ENCODE data around the gene RCOR1.
"Not testable (repeated sequence)": the region's sequence is repeated elsewhere in the genome, so short reads cannot be mapped to it uniquely, and the experiment has no call there.

The RCOR1 gene

DNA sequence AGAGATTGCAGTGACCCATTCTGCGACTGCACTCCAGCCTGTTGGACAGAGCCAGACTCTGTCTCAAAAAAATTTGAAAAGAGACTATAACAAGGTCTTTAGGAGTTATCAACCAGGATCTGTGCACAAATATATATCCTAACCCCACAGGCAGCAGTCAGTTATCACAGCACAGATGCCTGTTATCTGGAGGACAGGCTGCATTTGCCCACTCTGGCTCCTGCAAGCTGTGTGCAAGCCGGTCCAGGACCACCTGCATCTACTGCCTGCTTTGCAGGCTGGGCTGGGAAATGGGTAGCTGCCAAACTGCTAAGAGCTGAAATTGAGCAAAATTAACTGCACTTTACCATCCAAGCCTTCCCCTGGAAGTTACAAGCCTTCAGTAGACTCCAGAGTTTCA lies 21.4 kb upstream of the RCOR1 start:
- no peak for DNase-seq (ENCODE audit: low read depth)

DNA sequence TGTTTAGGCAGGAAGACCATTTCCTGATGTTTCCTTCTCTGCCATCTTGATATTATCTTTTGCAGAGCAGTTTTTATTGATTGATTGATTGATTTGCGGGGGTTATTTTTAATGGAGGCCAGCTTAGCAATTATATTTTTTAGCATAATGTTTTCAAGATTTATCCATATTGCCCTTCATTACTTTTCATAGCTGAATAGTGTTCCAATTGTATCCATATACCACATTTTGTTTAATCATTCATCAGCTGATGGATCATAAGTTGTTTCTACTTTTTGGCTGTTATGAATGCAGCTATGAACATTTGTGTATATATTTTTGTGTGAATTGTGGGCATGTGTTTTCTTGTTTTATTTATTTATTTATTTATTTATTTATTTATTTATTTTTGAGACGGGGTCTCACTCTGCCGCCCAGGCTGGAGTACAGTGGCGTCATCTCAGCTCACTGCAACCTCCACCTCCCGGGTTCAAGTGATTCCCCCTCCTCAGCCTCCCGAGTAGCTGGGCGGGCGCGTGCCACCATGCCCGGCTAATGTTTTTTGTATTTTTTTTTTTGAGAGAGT lies 20.9 kb upstream of the RCOR1 start:
- no peak for DNase-seq (ENCODE audit: low read depth)

DNA sequence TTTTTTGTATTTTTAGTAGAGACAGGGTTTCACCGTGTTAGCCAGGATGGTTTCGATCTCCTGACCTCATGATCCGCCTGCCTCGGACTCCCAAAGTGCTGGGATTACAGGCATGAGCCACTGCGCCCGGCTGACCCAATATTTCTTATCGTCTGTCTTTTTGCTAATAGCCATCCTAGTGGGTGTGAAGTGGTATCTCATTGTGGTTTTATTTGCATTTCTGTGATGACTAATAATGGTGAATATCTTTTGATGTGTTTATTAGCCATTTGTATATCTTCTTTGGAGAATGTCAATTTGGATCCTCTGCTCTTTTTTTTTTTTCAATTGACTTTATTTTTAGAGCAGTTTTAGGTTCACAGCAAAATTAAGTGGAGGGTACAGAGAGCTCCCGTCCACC lies 19.3 kb upstream of the RCOR1 start:
- DNase-seq (ENCODE audit: low read depth), result not testable (repeated sequence)

DNA sequence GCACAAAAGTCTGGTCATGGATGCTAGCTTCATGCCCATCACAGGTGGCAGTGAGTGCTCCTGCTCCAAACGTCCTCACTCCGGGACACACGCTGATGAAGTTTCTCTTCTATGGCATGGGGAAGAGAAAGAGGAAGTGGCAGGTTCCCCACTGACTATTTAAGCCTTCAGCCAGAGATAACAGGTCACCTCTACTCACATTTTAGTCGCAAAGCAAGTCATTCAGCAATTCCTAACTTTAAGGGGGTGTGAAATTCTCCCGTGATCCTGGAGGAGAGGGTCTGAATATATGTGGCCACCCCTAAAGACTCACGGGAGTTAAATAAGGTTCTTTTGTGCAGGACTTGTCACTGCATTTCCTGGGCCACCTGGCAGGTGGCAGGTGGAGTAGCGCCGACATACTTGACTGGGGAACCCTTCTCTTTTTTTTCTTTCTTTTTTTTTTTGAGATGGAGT lies 18.8 kb upstream of the RCOR1 start:
- no peak for DNase-seq (ENCODE audit: low read depth)

DNA sequence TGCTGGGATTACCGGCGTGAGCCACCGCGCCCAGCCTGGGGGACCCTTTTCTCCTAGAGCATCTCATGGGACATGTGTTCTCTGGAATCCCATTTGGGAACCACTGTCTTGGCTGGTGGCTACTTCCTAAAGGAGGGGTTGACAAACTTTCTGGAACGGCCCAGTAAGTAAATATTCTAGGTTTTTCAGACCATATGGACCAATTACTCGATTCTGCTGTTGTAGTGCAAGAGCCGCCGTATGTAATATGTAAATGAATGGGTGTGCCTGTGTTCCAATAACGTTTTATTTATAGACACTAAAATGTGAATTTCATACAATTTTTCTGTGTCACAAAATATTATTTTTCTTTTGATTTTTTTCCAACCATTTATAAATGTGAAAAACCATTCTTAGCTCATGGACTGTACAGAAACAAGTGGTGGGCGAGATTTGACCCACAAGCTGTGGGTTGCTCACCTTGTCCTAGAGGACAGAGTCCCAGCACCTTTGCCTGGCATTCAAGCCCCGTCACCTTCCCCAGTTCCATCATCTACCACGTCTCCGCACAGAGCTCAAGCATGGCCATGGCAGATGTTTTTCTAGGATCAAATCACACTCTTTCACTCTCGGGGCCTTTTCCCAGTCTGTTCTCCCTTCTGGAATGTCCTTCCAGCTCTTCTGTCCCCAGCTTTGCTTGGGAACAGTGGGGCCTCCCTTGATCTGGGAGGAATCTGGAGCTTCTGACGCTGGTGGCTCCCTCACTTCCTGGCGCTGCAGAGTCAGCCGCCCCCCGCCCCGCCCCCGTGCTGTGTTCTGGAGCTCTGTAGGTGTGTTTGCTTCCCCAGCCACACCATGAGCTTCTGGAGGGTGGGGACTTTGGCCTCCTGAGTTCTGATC lies 17.9 kb upstream of the RCOR1 start:
- DNase-seq (ENCODE audit: low read depth), result no peak

DNA sequence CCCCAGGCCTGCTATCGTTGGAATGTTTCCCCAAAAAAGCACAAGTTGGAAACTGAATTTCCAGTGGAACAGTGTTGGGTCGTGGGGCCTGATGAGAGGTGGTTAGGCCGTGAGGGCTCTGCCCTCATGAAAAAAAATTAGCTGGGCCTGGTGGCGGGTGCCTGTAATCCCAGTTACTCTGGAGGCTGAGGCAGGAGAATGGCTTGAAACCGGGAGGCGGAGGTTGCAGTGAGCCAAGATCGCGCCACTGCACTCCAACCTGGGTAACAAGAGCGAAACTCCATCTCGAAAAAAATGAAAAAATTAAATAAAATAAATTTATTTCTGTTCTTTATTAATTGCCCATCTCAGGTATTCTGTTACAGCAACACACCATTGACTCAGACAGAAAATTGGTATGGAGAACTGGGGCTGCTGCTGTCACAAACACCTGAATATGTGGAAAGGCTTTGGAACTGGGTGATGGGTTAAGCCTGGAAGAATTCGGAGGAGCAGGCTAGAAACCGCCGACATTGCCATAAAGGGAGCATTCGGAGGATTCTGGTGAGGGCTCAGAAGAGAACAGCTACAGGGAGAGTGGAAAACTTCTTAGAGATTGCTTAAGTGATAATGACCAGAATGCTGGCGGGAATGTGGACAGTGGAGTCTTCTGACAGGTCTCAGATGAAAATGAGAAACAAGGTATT lies 17.1 kb upstream of the RCOR1 start:
- DNase-seq (ENCODE audit: low read depth), result no peak

DNA sequence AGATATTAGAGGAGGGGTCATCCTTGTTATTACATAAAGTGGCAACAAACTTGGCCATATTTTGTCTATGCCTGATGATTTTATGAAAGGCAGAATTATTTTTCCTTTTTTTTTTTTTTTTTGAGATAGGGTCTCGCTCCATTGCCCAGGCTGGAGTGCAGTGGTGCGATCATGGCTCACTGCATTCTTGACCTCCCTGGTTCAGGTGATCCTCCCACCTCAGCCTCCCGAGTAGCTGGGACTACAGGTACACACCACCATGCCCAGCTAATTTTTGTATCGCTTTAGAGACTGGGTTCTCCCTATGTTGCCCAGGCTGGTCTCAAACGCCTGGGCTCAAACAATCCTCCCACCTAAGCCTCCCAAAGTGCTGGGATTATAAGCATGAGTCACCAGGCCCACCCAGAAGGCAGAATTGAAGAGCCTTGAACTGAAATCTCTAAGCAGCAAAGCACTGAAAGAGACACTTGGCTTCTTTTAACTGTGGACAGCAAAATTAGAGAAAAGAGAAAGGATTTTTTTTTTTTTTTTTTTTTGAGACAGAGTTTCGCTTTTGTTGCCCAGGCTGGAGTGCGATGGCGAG lies 16.5 kb upstream of the RCOR1 start:
- DNase-seq (ENCODE audit: low read depth), result not testable (repeated sequence)

DNA sequence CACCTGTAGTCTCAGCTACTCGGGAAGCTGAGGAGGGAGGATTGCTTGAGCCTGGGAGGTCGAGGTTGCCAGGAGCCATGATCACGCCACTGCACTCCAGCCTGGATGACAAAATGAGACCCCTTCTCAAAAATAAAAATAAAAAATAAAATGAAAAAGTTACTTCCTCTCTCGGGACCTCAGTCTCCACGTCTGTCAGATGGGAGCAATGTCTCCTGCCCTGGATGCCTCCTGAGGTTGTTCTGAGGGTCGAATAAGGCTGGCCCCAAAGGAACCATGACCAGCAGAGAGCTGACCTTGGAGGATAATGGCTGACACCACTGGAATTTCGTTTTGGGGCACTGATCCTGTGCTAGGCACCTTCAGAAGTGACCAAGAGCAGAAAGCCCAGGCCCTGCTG lies 13.6 kb upstream of the RCOR1 start:
- no peak for DNase-seq (ENCODE audit: low read depth)

DNA sequence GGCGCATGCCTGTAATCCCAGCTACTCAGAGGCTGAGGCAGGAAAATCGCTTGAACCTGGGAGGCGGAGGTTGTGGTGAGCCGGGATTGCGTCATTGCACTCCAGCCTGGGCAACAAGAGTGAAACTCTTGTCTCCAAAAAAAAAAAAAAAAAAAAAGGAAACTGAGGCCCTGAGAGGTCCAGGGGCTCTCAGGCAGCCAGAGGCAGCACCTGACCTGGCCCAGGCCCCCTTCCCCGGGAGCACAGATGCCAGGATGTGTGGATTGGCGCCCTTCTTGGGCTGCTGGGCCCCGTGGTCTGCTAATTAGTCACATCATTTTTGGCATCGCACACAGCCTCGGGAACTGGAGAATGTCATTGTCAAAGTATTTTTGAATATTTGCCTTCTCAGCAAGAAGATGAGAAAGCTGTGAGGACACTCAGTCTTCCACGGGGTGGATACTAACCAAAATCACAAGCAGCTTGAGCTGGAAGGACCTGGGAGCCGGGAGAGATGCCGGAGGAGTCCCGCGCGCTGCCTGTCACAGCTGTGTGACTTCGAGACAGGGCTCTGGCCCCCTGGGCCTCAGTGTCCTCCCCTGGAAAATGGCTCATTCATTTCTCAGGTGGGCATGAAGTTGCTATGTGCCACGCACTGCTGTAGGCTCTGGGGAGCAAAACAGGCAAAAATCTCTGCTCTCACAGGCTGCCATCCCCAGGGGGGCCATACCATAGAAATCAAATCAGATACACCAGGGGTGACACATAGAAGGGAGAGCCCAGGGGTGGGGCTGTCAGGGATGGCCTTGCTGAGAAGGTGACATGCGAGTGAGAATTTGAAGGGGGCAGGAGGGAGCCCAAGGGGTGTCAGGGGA lies 12.5 kb upstream of the RCOR1 start:
- no peak for DNase-seq (ENCODE audit: low read depth)

DNA sequence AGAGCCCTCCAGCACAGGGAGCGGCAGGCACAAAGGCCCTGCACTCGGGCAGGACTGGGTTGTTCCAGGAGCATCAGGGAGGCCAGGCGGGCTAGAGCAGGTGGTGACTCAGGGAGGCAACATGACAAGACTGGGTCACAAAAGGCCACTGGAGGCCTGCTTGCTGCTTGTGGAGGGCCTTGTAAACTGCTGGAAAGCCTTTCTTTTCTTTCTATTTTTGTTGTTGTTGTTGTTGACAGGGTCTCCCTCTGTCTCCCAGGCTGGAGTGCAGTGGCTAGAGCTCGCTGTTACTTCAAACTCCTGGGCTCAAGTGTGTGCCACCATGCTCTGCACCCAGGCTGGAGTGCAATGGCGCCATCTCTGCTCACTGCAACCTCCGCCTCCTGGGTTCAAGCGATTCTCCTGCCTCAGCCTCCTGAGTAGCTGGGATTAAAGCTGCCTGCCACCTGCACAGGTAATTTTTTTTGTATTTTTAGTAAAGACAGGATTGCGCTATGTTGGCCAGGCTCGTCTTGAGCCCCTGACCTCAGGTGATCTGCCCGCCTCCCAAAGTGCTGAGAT lies 11.8 kb upstream of the RCOR1 start:
- no peak for DNase-seq (ENCODE audit: low read depth)

DNA sequence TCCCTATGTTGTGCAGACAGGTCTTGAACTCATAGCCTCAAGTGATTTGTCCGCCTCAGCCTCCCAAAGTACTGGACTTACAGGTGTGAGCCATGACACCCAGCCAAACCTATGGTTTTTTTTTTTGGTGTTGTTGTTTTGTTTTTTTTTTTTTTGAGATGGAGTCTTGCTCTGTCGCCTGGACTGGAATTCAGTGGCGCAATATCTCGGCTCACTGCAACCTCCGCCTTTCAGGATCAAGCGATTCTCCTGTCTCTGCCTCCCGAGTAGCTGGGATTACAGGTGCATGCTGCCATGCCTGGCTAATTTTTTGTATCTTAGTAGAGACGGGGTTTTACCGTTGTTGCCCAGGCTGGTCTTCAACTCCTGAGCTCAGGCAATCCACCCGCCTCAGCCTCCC lies 11.3 kb upstream of the RCOR1 start:
- DNase-seq (ENCODE audit: low read depth), result no peak

DNA sequence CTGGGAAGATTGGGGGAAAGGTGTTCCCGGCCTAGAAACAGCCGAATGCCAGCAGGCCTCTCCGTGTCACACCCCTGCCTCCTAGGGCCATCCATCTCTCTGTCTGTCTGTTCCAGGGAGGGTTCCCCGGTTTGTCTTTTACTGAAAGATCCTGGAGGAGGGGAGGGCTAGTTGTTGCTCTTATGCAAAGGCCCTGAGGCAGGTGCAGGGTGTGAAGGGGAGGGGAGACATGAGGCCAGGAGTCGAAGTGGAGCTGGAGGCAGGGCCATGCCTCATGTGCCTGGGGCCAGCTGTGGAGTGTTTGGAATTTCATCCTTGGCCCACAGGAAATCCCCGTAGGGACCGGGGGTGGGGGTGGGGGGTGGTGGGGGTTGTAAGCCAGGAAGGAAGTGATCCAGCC lies 8.7 kb upstream of the RCOR1 start:
- no peak for DNase-seq (ENCODE audit: low read depth)

DNA sequence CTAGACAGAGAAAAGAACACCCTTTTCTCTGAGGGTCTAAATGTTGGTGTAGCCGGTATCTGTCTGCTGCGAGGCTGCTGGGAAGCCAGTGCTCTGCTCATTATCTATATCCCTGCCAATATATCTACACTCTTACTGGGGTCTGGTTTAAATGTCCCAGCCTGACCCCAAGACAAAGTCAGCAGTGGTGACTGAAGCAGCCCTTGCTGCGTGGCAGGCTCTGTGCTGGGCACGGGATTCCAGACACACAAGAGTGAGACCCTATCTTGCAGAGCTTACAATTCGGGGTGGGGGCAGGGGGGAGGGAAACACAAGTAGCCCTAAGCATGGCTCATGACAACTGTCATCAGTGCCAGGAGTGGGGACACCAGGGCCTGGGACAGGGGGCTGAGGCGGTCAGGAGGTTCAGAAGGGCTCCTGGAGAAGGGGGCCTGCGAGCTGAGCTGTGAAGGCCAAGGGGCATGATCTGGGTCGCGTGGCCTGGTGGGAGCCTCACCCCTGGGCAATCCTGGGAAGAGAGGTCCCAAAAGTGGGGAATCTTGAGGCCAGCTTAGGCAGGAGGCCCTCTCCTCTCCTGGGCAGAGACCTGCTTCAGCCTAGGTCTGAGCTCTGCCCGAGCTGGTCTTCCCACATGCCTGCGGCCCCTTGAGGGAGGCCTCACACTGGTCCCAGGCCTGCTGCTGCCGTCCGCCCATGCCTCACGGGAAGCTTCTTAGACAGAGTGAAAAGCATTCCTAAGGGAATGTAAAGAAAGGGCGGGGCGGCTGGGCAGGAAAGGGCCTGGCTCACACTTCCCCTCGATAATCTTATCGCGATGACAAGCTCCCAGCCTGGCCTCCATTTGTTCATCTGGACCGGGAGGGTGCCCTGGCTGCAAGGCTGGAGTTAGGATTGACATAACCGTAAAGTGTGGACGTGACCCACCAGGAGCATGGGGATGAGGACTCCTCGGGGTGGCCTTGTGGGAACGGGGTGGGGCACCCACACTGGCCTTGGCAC lies 7.3 kb upstream of the RCOR1 start:
- no peak for DNase-seq (ENCODE audit: low read depth)

DNA sequence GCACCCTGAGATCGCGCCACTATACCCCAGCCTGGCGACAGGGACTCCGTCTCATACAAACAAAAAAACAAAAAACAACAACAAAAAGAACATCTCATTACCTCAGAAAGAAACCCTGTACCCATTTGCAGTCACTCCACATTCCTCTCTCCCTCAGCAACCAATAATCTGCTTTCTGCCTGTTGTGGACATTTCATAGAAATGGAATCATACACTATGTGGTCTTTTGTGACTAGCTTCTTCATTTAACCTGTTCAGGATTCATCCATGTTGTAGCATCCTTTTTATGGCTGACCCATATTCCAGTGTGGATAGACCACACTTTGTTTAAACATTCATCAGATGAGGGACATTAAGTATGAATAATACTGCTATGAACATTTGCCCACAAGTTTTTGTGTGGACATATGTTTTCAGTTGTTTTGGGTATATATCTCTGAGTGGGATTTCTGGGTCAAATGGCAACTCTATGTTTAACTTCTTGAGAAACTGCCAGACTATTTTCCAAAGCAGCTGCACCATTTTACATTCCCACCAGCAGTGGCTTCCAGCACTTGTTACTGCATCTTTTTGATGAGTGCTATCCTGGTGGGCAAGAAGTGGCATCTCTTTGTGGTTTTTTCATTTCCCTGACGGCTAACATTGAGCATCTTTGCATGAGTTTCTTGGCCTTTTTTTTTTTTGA lies 5.9 kb upstream of the RCOR1 start:
- no peak for DNase-seq (ENCODE audit: low read depth)

DNA sequence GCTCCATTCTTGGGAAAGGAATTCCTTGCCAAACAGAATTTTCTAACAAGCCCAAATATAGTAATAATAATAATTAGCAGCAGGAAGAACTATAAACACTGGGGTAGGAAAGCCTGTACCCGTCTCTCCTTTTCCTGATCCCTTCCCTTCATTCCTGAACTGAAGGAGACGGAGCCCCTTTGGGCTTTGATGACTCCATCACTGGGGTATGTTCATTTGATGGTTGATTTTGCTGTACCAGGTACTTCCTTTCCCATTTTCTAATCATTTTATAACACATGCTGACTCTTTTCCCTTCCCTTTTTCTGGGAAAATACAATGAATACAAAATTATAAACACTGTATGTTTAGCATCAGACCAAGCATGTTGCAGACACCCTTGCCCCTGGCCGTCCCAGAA lies 3.6 kb upstream of the RCOR1 start:
- no peak for DNase-seq (ENCODE audit: low read depth)

DNA sequence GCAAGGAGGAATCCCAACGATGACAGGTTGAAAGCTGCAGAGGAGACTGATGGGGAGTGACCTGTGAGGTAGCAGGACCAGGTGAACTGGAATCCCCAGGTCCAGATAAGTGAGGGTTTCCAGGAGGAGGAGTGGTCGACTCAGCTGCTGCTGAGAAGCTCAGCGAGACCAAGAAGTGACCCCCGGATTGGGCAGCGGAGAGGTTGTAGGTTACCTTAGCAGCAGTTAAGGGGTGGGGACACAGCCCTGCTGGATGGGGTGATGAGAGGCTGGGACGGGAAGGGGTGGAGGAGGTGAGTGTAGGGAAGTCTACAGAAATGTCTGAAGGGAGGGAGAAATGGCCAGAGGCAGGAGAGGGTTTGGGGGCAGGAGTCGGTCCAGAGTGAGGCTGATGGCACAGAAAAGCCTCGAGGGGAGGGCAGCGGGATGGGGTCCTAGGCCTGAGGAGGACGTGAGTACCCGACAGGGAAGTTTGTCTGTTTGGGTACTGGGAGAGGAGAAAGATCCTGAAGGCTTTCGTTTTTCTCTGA lies 2.6 kb upstream of the RCOR1 start:
- DNase-seq (ENCODE audit: low read depth), result no peak

DNA sequence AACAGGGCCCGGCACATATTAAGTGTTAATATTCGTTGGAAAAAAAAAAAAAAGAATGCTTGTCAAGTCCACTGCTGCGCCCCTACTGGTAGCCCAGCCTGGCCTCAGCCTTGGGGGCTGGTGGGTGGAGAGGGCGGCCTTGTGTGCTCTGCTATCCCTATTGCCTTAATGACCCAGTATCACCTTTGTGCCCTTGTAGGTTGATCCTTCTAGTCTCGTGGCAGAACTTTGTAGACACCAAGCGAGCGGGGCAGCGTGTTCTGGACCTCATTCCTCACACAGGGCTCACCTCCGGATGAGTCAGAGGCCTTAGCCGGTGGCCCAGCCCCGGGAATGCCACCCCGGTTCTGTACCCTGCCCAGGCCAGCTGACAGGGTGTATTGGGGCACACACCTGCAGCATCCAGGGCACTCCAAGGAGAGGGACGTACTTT lies 1.8 kb upstream of the RCOR1 start:
- no peak for DNase-seq (ENCODE audit: low read depth)

DNA sequence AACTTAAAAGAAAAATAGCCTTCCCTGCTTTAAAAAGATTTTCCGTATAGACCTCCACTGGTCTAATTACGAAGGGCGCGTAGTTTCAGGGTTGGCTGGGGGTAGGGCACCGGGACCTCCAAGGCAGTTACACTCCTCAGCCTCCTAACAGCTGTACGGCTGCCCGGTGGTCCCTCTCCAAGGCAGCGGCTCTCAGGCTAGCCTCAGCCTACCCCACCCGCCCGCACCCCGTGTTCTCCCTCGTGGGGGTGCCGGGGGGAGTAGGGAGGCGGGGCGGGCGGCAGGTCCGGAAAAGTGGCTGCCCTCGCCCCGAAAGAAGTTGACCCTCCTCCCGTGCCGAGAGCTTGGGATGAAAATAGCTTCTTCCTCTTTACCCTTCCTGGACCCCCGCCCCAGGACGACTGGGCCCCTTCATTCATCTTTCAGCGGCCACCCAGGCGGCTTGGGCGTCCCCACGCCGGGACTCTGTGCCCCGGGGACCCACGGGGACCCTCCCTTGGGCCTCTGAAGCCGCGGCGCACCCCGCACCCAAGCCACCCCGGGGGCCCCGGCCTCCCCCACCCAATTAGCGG lies 991 bp upstream of the RCOR1 start:
- peak; percentile 8 for DNase-seq (ENCODE audit: low read depth)

DNA sequence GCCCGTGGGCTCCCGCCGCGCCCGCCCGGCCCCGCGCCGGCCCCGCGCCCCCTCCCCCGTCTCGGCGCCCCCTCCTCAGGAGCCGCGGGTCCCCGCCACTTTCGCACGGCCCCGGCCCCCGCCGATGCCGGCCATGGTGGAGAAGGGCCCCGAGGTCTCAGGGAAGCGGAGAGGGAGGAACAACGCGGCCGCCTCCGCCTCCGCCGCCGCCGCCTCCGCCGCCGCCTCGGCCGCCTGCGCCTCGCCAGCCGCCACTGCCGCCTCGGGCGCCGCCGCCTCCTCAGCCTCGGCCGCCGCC lies 263 bp downstream of the RCOR1 start:
- no peak for DNase-seq (ENCODE audit: low read depth)
